Astrocyte of the hippocampus (primary cell): ENCODE data around the gene ZNF534.
A peak's percentile ranks its signal among the peaks of the same experiment; 100 is the strongest.
"Not testable (repeated sequence)": the region's sequence is repeated elsewhere in the genome, so short reads cannot be mapped to it uniquely, and the experiment has no call there.

Experiments
- DNase-seq: peaks from one replicate; pipeline ENCODE4 v3.0.0; 2011; ENCODE audit warnings: low read depth, low spot score

Gene ZNF534

GRCh38 chr19:52428937-52429336, at the start of gene ZNF534:
Gene ZNF534 (plus strand): TSS chr19:52429148. CDS start chr19:52431475, 2,327 bp downstream.
- DNase-seq: no peak

DNA sequence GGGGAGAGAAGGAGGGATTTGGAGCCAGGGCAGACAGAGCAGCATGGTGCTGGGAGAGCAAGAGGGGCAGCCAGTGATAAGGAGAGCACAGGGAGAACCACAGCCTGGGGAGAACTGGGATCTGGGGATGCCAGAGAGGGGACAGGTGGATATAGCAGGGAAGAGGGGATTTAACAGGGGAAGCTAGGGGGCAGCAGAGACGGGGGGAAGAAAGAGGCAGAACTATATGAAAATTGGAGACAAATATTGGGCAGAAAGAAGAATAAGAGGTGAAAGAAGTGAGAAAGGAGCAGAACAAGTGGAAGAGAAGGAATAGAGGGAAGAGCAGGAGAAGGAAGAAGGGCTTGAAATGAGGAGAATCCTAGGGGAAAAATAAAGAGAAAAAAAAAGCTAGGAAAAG, 37.8 kb upstream of the ZNF534 start:
- DNase-seq: no peak

- peak; percentile 97 for DNase-seq
Observed at GRCh38 chr19:52397310-52398080, 31.5 kb upstream of the ZNF534 start, which contains the start of gene ZNF528. Gene ZNF528 (plus strand): TSS chr19:52397849. CDS start chr19:52402014, 4,165 bp downstream.

DNA sequence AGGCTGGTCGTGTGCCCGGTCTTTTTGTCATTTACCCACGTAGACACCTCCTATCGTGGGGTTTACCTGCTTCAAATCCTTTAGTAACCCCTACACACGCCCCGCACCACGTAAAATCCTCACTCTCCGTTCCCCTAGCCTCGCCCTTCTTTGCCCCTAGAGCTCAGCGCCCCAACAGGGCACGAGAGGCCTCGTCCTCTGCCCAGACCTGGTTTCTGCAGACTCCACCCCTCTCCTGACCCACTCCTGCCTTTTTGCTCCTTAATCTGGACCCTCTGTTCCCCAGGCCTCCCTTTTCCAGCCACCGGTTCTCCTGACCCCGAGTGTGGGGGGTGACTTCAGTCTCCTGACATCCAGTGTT, 30.9 kb upstream of the ZNF534 start:
- DNase-seq: no peak

- no peak for DNase-seq
Observed at GRCh38 chr19:52410276-52410675, 18.7 kb upstream of the ZNF534 start.

DNA sequence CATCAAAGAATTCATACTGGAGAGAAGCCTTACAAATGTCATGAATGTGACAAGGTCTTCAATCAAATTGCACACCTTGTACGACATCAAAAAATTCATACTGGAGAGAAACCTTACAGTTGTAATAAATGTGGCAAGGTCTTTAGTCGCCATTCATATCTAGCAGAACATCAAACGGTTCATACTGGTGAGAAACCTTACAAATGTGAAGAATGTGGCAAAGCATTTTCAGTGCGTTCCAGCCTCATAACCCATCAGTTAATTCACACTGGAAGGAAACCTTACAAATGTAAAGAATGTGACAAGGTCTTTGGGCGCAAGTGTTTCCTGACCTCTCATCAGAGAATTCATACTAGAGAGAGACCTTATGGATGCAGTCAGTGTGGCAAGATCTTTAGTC, 13.2 kb upstream of the ZNF534 start:
- DNase-seq: no peak

GRCh38 chr19:52442179-52442578, 13.2 kb downstream of the ZNF534 start:
- DNase-seq: no peak

DNA sequence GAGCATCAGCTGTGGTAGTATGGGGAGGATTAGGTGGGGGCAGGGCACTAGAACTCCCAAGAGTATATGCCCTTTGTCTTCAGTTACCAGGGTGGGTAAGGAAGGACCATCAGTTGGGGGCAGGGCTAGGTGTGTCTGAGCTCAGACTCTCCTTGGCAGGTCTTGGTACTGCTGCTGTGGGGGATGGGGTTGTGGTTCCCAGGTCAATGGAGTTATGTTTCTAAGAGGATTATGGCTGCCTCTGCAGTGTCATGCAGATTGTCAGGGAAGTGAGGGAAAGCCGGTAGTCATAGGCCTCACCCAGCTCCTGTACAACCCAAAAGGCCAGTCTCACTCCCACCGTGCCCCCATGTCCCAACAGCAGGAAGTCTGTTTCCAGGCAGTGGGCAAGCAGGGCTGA, 15.6 kb downstream of the ZNF534 start:
- DNase-seq: no peak

- DNase-seq: no peak
Observed at GRCh38 chr19:52451241-52451640, 22.3 kb downstream of the ZNF534 start.

DNA sequence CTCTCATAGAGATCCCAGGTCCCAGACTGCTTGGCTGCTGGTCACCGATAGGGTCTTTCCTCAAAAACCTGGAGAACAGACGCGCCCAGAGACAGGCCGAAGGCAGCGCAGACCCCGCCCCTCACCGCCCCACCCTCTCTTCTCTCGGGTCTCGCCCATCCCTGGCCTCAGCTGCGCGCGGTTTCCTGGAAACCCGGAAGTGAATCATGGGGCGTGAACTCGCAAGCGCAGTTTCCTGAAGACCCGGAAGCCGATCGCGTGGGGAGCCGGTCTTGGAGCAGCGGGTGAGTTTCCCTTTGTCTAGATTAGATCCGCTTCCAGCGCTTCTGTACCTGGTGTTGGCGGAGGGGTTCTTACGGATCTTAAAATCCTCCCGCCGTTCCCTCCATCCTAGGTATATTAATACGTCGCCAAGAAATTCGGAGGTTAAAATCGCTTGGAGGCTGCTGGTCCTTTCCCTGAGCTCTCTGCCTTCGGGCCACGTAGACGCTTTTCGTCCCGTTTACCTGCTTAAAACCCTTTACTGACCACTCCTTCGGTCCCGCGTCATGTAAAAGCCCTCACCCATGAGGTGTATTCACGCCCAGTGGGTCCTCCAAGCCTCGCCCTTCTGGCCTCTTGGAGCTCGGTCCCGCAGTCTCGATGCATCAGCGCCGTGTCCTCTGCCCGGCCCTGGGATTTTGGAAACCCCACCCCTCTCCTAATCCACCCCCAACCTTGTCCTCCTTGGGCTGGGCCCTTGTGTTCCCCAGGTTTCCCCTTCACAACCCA, 24.6 kb downstream of the ZNF534 start, which contains the start of gene ZNF578:
Gene ZNF578 (plus strand): TSS at position 230 of the 771 bp plus-strand sequence. CDS start 48,293 bp downstream, outside the sequence.
- DNase-seq: peak; percentile 92

GRCh38 chr19:52464798-52465470, 36.0 kb downstream of the ZNF534 start:
- no peak for DNase-seq

GRCh38 chr19:52473655-52474350, 44.9 kb downstream of the ZNF534 start:
- DNase-seq: no peak

GRCh38 chr19:52474351-52475127, 45.6 kb downstream of the ZNF534 start:
- no peak for DNase-seq

DNA sequence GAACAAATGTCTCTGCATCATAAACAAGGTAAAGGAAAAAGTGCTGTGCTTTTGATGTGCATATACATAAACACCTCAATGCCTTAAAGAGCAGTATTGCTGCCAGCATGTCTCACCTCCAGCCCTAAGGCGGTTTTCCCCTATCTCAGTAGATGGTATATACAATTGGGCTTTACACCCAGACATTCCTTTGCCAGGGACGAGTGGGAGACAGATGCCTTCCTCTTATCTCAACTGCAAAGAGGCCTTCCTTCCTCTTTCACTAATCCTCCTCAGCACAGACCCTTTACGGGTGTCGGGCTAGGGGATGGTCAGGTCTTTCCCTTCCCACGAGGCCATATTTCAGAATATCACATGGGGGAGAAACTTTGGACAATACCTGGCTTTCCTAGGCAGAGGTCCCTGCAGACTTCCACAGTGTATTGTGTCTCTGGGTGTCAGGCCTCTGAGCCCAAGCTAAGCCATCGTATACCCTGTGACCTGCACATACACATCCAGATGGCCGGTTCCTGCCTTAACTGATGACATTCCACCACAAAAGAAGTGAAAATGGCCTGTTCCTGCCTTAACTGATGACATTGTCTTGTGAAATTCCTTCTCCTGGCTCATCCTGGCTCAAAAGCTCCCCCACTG, 55.3 kb downstream of the ZNF534 start:
- not testable (repeated sequence) for DNase-seq

GRCh38 chr19:52485064-52485463, 56.1 kb downstream of the ZNF534 start:
- not testable (repeated sequence) for DNase-seq

DNA sequence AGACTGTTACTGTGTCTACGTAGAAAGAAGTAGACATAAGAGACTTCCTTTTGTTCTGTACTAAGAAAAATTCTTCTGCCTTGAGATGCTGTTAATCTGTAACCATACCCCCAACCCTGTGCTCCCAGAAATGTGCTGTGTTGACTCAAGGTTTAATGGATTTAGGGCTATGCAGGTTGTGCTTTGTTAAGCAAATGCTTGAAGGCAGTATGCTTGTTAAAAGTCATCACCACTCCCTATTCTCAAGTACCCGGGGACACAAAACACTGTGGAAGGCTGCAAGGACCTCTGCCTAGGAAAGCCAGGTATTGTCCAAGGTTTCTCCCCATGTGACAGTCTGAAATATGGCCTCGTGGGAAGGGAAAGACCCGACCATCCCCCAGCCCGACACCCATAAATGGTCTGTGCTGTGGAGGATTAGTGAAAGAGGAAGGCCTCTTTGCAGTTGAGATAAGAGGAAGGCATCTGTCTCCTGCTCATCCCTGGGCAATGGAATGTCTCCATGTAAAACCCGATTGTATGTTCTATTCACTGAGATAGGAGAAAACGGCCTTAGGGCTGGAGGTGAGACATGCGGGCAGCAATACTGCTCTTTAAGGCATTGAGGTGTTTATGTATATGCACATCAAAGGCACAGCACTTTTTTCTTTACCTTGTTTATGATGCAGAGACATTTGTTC, 56.8 kb downstream of the ZNF534 start:
- DNase-seq: not testable (repeated sequence)

DNA sequence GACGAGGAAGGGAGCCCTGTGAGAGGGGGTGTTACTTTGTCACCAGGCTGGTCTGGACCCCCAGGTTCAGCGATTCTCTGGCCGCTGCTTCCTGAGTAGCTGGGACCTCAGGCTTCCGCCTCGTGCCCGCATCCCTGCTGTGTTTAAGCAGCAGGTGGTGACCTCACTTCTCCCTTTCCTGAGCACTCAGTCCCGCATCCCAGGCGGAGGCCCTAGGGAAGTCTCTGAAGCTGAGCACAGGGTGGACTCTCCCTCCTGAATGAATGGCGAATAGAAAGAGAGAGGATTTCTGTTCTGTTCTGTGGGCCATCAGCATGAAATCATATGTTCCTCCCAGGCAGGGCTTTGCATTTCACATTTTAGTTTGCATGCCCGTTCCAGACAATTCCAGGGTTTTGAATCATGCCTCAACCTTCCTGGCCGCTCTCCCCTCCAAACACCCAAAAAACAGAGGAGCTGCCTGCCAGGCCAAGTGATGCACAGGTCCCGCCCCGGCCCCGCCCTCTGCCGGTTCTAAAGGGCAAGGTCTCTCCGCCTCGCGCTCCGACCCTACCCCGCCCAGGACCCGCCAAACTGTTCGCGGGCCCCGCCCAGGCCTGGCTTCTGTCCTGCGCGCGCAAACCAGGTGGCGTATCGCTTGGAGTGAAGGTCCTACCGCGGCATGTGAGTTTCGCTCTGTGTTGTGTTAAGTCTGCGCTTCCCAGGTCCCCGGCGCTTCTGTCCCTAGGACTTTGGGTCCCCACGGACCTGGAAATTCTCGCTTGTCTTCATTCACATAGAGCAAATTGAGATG, 63.4 kb downstream of the ZNF534 start:
- DNase-seq: no peak

DNA sequence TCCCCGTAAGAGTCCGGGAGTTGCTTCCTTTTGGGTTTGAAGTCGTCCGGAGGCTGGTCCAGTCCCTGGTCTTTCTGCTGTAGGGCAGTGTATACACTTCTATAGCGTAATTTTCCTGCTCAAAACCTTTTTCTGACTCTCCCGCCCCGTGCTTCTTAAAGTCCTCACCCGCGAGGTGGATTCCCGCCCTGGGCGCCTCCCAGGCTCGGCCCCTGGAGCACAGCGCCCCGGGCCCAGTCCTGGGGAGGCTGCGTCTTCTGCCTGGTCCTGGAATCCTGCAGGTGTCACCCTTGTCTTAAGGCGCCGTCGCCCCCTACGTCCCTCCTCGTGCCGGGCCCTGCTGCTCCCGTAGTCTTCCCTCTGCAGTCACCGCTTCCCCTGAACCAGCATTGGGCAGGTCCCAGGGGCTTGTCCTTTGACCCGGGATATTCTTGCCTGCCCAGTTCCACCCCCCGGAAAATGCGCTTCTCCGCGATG, 64.1 kb downstream of the ZNF534 start:
- DNase-seq: no peak

GRCh38 chr19:52494518-52494917, 65.6 kb downstream of the ZNF534 start:
- DNase-seq: no peak
